Measurements from ENCODE around the gene CD27. TPM values are rescaled to one million over a fixed set of nuclear protein-coding genes. Genes with fewer than 3 reads are reported as not detected.
"Not testable (repeated sequence)": the region's sequence is repeated elsewhere in the genome, so short reads cannot be mapped to it uniquely, and the experiment has no call there.

The CD27 gene
- total RNA-seq, 1 experiment from 2014 or later, result 0.12 TPM

DNA sequence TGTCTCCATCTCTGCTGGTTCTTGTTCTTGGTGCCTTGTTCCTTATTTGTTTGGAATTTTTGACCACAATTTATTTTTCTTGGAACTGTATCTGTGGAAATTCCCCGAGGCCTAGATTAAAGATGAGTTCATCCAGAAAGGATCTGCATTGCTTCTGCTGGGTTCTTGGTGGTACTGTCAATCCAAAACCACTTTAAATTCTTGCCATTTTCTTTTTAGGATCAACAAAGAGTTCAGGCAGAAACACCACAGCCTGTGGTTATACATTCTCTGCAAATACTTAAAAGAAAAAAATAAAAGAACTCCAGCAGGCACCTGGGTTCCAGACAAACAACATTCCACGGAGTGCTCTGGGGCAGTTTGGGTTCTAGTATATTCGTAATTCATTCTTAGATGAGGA, 31.7 kb downstream of the CD27 start:
- DNase-seq, result peak in 1 of 2 experiments; percentile 24
- Histone ChIP-seq H3K27me3 (no peaks in the 10 kb centered on the region), H3K36me3 (no peaks in the 10 kb centered on the region), H3K4me1 (no peaks in the 10 kb centered on the region; the same call in 1 of the 2 replicates), H3K27ac (no peak overlapping the region), H3K4me3 (no peak overlapping the region), H3K9me3 (replicated peaks) (no peaks in the 10 kb centered on the region)

DNA sequence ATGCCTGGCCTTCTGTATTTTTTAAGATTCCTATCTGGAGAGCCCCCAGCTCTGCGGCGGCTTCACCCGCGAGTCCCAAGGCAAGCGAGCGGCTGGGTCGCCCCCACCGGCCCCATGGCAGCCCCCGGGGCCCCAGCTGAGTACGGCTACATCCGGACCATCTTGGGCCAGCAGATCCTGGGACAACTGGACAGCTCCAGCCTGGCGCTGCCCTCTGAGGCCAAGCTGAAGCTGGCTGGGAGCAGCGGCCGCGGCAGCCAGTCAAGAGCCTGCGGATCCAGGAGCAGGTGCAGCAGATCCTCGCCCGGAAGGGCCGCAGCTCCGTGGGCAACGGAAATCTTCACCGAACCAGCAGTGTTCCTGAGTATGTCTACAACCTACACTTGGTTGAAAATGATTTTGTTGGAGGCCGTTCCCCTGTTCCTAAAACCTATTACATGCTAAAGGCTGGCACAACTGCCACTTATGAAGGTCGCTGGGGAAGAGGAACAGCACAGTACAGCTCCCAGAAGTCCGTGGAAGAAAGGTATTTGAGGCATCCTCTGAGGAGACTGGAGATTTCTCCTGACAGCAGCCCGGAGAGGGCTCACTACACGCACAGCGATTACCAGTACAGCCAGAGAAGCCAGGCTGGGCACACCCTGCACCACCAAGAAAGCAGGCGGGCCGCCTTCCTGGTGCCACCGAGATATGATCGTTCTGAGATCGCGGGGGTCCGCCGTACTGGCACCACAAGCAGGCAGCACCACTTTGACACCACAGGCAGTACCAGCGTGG, 33.0 kb downstream of the CD27 start:
- H3K9me3 ChIP-seq (replicated peaks); H3K4me1 ChIP-seq; H3K27me3 ChIP-seq; H3K4me3 ChIP-seq; DNase-seq; H3K36me3 ChIP-seq; H3K27ac ChIP-seq: not testable (repeated sequence)

DNA sequence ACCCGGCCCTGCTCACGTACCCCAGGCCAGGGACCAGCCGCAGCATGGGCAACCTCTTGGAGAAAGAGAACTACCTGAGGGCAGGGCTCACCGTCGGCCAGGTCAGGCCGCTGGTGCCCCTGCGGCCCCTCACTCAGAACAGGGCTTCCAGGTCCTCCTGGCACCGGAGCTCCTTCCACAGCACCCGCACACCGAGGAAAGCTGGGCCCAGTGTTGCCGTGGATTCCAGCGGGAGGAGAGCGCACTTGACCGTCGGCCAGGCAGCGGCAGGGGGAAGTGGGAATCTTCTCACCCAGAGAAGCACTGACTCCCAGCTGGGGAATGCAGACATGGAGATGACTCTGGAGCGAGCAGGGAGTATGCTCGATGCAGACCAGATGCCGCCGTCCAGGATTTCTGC, 33.7 kb downstream of the CD27 start:
- no peak for DNase-seq
- Histone ChIP-seq H3K36me3 (no peaks in the 10 kb centered on the region), H3K27me3 (no peaks in the 10 kb centered on the region), H3K9me3 (replicated peaks) (no peaks in the 10 kb centered on the region), H3K27ac (no peak overlapping the region), H3K4me3 (no peak overlapping the region), H3K4me1 (no peaks in the 10 kb centered on the region; the same call in 1 of the 2 replicates)

DNA sequence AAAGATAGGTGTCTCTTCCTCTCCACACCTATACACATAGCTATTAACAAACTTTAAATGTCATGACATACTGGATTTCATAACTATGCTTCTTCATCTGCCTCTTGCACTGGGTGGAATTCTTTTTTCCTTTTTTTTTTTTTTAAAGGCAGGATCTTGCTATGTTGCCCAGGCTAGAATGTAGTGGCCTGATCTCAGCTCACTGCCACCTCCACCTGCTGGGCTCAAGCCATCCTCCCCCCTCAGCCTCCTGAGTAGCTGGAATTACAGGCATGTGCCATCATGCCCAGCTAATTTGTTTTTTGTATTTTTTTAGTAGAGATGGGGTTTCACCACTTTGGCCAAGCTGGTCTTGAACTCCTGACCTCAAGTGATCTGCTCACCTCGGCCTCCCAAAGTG, 43.5 kb downstream of the CD27 start:
- H3K9me3 ChIP-seq (replicated peaks), result no peaks in the 10 kb centered on the region
- no peaks in the 10 kb centered on the region for H3K4me1 ChIP-seq
- no peak overlapping the region for H3K4me3 ChIP-seq
- H3K27ac ChIP-seq, result no peak overlapping the region
- H3K27me3 ChIP-seq, result no peaks in the 10 kb centered on the region
- no peak for DNase-seq
- H3K36me3 ChIP-seq, result peaks cover 7% of the 10 kb centered on the region

DNA sequence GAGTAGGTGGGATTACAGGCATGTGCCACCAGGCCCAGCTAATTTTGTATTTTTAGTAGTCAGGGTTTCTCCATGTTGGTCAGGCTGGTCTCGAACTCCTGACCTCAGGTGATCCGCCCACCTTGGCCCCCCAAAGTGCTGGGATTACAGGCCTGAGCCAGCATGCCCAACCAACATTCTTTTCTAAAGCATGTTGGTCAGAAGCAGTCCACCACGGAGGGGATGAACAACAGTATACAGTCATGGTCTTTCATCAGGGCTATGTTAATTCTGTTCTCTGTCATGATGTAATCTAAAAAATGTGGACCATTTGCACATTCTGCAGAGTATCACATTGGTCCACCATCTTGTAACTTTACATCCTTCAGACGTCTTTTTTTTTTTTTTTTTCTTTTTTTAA, 44.7 kb downstream of the CD27 start:
- H3K36me3 ChIP-seq, result peaks cover 7% of the 10 kb centered on the region
- H3K4me3 ChIP-seq, result no peak overlapping the region
- DNase-seq, result no peak
- no peaks in the 10 kb centered on the region for H3K27me3 ChIP-seq
- H3K4me1 ChIP-seq, result no peaks in the 10 kb centered on the region
- no peak overlapping the region for H3K27ac ChIP-seq
- no peaks in the 10 kb centered on the region for H3K9me3 ChIP-seq (replicated peaks)

GRCh38 chr12:6490673-6491072, 45.9 kb downstream of the CD27 start:
- H3K4me1 ChIP-seq; H3K27ac ChIP-seq; H3K9me3 ChIP-seq (replicated peaks); H3K4me3 ChIP-seq; DNase-seq; H3K27me3 ChIP-seq: not testable (repeated sequence)
- peaks cover 18% of the 10 kb centered on the region for H3K36me3 ChIP-seq

- peaks cover 35% of the 10 kb centered on the region for H3K36me3 ChIP-seq
- peak; percentile 97 to 98 for DNase-seq
- peak within 1 kb of the TSS; percentile 94 for H3K27ac ChIP-seq
- H3K4me1 ChIP-seq, result 0 out of 2 replicates have a peak, but pooled peaks cover 8% of the 10 kb centered on the region
- no peaks in the 10 kb centered on the region for H3K9me3 ChIP-seq (replicated peaks)
- H3K4me3 ChIP-seq, result peak within 1 kb of the TSS; percentile 72
- H3K27me3 ChIP-seq, result no peaks in the 10 kb centered on the region
Measured at GRCh38 chr12:6492838-6493496, 48.2 kb downstream of the CD27 start, which contains the start of gene MRPL51. Gene MRPL51, minus strand, starts transcription at chr12:6493262. Its CDS starts 126 bp downstream, at chr12:6493136.

GRCh38 chr12:6493497-6494257, 48.9 kb downstream of the CD27 start, which contains the start of gene NCAPD2:
Gene NCAPD2, plus strand, starts transcription at chr12:6494102. Its CDS starts 997 bp downstream, at chr12:6495099.
- DNase-seq, result peak; percentile 97 to 98
- H3K4me3 ChIP-seq, result peak within 1 kb of the TSS; percentile 72
- H3K27ac ChIP-seq, result peak within 1 kb of the TSS; percentile 94
- no peaks in the 10 kb centered on the region for H3K9me3 ChIP-seq (replicated peaks)
- peaks cover 42% of the 10 kb centered on the region for H3K36me3 ChIP-seq
- H3K4me1 ChIP-seq, result 0 out of 2 replicates have a peak, but pooled peaks cover 8% of the 10 kb centered on the region
- no peaks in the 10 kb centered on the region for H3K27me3 ChIP-seq

GRCh38 chr12:6494258-6494743, 49.5 kb downstream of the CD27 start:
- Histone ChIP-seq H3K4me1 (0 out of 2 replicates have a peak, but pooled peaks cover 8% of the 10 kb centered on the region), H3K9me3 (replicated peaks) (no peaks in the 10 kb centered on the region), H3K4me3 (peak overlapping the region; percentile 72), H3K27me3 (no peaks in the 10 kb centered on the region), H3K36me3 (peaks cover 48% of the 10 kb centered on the region), H3K27ac (peak overlapping the region; percentile 94)
- peak in 1 of 2 experiments; percentile 13 for DNase-seq

GRCh38 chr12:6494968-6495367, 50.2 kb downstream of the CD27 start:
- peaks cover 55% of the 10 kb centered on the region for H3K36me3 ChIP-seq
- peak in 1 of 2 experiments; percentile 24 for DNase-seq
- no peaks in the 10 kb centered on the region for H3K27me3 ChIP-seq
- H3K4me1 ChIP-seq, result 0 out of 2 replicates have a peak, but pooled peaks cover 8% of the 10 kb centered on the region
- peak overlapping the region; percentile 94; the same call in 1 of the 2 replicates for H3K27ac ChIP-seq
- peak overlapping the region; percentile 72 for H3K4me3 ChIP-seq
- no peaks in the 10 kb centered on the region for H3K9me3 ChIP-seq (replicated peaks)

GRCh38 chr12:6497291-6497690, 52.5 kb downstream of the CD27 start:
- H3K27ac ChIP-seq; H3K4me3 ChIP-seq; H3K4me1 ChIP-seq; H3K27me3 ChIP-seq; H3K9me3 ChIP-seq (replicated peaks); DNase-seq: not testable (repeated sequence)
- H3K36me3 ChIP-seq, result peaks cover 68% of the 10 kb centered on the region

DNA sequence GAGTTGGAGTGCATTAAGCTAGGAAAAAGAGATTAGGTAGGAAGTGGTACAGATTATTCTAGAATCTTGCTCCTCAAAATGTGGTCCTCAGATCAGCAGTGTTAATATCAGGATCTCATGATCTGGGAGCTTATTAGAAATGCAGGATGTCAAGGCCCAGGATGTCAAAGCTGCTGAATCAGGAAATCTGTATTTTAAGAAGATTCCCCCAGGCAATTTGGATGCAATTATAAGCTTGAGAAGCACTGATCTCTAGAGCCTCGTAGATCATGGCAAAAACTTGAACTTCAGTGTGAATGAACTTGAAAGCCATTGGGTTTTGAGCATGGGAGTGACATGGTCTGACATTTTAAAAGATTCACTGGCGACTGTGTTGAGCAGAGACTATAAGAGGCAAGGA, 55.7 kb downstream of the CD27 start:
- 0 out of 2 replicates have a peak, but pooled peaks cover under 1% of the 10 kb centered on the region for H3K4me1 ChIP-seq
- no peak overlapping the region for H3K27ac ChIP-seq
- no peak for DNase-seq
- no peak overlapping the region for H3K4me3 ChIP-seq
- no peaks in the 10 kb centered on the region for H3K27me3 ChIP-seq
- H3K9me3 ChIP-seq (replicated peaks), result no peaks in the 10 kb centered on the region
- H3K36me3 ChIP-seq, result peaks cover 85% of the 10 kb centered on the region

Measured in SJCRH30 (cell line).